ENCODE results near the gene UMPS.
"Not testable (repeated sequence)": the region's sequence is repeated elsewhere in the genome, so short reads cannot be mapped to it uniquely, and the experiment has no call there.

UMPS gene

DNA sequence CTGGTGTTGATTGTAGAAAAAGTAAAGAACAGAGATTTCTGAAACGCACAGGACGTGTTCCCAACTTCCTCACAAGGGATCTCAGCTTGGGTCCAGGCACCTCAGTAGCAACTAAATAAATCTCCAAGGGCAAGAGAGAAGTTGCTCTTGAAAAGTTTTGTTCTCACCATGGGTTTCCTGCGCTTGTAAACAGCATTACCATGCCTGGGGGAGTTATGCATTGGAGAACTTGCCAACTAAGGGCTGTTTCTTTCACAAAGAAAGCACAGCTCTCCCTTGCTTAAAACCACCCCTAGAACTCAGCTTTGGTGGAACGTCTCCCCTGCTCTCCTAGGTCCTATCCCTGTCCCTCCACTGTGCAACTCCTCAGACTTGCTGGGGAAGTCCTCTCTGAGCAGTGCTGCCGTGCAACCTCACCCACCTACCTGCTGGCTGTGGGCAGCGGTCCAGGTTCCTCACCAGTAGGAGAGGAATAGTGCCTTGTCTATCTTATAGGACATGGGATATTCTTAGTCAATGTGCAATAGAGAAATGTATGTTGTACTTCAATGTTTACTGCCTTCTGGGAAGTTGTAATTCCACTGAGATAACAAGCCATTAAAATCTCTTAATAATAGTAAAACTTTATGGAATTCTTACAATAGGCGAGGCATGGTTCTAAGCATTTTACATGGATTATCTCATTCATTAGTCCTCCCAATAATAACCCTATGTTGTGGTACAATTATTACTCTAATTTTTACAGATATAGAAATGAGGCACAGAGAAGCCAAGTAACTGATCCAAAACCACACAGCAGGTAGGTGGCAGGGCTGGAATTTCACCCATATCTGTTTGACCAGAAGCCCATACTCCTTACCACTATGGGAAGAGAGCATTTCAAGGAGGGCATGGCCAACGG is 51.5 kb downstream of the UMPS start:
- no peak for DNase-seq

DNA sequence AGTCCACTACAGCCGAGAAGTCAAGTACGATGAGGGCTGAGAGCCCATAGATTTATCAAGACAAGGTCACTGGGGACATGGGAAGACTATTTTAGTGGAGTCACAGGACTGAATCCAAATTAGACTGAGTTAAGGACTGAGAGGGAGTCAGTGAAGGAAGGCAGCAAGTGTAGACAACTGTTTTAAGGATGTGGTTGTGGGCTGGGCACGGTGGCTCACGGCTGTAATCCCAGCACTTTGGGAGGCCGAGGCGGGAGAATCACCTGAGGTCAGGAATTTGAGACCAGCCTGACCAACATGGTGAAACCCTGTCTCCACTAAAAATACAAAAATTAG is 52.1 kb downstream of the UMPS start:
- not testable (repeated sequence) for DNase-seq

DNA sequence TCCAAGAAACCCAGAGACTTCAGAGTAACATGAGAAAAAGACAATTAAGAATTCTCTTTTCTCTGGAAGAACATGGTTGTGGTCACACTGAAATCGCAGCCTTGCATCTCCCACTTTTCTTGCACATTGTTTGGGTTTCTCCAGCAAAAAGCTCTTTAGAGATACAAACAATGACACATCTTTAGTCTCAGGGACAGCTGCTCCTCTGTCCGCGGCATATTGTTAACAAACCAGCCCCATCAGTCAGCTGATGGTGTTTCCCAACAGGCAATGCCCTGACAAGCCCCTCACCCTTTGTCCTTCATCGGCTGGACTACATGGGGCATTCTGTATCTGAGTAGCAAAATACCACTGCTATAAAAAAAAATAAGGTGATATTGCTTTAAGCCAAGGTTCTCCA is 53.4 kb downstream of the UMPS start:
- DNase-seq: no peak

DNA sequence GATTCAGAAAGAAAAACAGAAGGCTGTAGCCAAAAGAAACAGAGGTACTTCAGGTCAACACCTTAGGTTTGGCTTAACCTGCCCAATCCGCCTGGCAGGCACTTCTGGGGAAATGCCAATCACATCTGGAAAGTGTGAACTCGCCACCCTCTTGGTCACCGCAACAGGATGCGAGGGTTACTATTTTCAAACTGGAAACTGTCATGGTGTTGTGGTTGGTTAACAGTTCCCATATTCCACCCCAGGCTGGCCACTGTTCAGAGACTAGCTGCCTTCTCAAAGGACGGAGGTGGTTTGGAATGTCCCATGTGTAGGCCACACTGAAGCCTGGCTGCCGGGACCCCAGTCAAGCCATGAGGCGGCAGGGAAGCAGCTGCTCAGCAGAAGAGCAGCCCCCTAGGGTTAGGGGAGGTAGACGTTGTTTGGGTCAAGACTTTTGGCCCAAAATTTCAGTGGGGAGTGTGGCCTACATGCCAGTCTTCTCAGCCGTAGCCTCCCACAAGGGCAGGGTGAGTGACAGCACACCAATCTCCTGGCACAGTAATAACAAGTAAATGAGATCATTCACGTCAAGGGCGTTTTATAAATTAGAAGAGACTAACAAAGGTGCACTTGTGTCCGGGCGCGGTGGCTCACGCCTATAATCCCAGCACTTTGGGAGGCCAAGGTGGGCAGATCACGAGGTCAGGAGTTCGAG is 54.6 kb downstream of the UMPS start:
- DNase-seq: no peak

DNA sequence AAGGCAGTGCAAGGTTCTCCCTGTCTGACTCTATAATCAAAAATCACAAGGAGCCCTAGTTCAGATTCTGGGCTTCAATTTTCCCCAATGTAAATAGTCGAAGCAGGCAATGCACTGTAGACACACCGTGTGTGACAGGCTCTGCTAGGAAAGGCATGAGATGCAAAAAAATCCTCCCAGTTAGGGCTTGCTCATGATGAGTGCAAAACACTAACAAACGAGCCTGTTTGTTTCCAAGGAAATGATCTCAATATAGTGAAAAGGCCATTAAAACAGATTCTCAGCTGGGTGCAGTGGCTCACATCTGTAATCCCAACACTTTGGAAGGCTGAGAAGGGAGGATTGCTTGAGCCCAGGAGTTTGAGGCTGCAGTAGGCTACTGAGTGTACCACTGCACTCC is 55.7 kb downstream of the UMPS start:
- DNase-seq: no peak

DNA sequence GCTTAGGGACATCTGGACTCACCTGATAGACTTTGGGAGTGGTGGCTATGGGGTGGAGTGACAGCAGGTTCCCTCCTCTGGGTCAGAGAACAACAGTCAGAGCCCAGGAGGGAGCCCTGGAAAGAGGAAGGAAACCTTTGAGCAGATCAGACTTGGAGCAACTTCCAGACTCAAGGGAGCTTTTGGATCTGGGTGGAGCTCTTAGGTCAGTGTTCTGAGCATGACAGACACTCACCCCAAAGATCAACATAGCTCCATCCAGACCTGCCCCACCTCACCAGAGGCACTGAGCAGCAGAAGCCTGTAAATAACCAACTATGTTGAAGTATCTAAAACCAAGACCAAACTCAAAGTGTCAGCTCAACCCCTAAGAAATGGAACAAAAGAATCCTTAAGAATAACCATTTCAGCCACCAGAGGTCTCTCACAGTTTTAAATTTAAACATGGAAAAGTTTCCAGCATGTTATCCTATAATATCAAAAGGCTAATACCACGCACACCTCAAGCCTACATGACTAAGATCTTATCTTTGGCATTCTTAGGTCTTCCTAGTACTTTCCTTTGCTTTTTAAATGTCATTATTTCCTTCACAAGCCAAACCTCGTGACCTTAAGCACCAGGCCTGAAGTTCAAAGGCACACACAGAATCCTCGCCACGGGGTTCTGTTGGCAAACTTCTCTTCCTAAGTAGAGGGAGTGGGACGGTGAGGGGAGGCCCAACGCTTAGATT is 56.4 kb downstream of the UMPS start:
- no peak for DNase-seq

DNA sequence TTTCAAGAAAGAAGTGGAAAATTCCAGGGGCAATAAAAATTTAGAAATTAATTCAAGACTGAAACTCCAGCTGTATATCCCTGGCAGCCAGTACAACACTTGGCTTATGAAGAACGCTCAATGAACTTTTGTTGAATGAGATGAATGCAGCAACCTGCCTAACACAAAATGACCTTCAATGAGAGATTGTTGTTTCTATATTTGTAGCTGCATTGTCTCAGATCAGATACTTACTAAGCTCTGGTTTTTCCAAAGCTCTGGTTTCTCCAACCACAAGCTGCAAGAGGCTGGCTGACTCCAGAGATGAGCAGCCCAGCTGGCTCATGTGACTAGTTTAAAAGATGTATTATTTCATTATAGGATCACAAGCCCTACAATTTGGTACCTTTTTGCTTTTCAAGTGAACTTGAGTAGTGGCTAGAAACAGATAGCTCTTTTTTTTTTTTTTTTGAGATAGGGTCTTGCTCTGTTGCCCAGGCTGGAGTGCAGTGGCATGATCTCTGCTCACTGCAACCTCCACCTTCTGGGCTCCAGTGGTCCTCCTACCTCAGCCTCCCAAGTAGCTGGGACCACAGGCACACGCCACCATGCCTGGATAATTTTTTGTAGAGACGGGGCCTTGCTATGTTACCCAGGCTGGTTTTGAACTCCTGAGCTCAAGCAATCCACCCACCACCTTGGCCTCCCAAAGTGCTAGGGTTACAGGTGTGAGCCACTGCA is 57.4 kb downstream of the UMPS start:
- DNase-seq: no peak

DNA sequence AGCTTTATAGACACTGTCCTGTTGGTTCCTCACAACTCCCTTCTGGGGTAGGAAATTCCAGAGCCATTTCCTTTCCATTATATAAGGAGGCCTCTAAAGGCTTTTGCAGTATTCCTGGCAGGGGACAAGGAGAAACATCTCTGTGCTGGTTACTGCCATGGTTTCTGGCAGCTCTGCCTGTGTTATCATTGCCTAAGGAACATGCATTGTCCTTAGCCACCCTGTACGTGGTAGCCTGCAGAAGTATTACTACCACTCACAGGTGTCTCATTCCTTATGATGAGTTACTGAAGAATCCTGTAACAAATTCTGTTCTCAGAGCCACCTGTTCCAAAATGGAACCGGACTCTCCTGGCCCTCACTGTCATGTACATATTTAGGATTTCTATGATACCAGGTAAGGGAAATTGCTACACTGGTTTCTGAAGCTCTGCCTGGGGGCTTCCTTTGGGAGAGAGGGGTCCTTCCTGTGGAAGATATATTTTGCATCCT is 58.0 kb downstream of the UMPS start:
- DNase-seq: no peak

DNA sequence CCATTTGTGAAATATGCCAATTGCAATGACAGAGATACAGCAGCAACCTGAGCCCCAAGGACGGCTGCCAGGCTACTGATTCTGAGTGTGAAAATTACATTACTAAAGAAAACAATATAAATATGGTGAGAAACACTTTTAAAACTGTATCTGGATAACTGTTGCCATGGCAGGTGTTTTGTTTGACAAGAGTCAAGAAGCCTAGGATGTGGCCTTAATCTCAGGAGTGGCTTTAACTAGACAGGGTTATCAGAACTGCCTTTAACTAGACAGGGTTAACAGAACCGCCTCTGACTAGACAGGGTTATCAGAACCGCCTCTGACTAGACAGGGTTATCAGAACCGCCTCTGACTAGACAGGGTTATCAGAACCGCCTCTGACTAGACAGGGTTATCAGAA is 58.9 kb downstream of the UMPS start:
- DNase-seq: not testable (repeated sequence)

DNA sequence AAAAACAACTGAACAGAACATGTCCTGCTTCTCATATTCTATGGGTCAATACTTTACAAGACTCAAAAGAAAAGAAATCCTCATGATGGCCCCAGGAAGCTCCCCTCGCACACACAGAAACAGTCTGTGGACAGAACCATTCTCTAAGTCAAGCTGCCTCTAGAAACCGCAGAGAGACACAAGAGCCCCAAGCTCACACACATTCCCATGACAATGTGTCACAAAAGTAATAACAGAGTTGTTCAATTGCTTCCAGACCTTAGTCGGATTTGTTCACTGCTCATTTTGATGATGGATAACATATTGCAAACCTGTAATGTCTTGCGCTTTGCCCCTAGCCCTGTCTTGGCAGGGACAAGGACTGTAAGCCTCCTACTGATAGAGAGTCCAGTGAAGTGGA is 60.9 kb downstream of the UMPS start:
- no peak for DNase-seq

DNA sequence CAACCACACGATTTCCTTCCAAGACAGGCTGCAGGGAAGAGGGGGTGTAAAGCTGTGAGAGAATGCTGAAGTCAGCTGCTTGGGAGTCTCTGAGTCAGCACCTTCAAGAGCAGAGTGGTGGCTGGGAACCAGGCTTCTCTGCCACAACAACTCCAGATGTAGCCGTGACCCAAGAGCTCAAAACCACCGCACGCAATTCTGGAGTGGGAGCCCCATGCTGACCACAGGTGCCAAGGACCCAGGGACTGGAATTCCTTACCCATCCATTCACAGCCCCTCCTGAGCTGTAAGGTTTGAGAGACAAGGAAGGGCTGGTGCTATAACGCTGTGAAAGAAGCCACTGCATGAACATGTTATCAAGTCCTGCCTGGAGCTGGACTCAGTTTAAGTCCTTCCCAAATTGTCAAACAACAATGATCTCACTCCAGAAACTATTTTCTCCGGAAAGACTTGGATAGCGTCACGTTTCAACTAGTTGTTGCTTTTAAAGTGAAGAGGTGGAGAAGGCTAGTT is 61.4 kb downstream of the UMPS start:
- DNase-seq: no peak

DNA sequence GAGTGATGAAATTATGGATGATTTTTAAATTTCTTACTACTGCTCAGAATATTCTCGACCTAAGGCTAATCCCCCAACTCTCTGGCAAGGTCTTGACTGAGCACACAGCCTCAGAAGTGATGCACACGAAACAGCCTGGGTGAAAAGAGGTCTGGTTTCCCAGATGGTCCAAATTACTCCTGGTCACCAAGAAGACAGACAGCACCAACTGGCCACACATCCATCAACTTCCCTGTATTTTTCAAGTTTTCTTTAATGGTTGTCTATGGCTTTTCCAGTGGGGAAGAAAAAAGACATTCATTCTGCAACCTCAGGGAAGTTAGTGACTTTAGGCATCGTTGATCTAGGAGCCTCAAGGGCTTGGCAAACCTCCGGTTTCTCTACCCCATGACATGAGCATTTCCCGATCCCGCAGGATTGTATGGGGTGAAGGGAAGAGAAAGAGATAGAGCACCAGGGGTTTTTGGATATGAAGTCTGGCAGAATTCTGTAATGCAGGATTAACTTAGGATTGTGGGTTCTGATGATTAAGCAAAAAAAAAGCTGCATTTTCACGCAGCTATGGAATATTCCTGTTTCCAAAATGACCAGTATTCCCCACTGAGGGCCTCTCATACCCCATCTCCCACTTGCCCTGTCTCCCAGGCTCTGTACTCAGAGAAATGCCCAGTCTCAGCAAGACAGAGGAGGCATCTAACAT is 62.2 kb downstream of the UMPS start:
- no peak for DNase-seq

DNA sequence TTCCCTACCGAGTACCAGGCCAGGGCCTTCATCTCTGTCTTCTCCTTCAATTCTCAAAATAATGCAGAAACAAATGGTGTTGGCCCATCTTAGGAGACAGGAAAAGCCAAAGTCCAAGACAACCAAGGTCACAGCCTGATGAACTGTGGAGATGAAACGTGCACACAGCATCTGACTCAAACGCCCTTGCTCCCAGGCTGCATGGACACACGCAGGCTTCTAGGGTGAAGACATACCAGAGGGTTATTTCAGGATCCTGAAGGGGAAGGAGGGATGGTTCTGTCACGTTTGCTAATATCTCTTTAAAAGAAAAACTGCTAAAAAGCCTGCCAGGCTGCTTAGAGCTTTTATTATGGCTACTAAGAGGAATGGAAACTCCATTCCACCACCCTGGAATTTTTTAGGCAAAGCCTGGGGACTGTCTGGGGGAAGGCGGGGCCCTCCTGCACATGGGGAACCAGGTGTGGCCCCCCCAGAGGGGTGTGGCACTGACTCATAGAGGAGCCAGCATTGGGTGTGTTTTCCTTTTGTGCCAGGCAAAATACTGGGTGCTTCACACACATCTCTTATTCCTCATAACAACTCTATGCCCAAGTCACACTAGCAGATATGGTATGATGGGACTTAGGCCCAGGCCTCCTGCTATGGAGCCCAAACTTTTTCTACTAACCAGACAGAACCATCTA is 62.9 kb downstream of the UMPS start:
- no peak for DNase-seq

DNA sequence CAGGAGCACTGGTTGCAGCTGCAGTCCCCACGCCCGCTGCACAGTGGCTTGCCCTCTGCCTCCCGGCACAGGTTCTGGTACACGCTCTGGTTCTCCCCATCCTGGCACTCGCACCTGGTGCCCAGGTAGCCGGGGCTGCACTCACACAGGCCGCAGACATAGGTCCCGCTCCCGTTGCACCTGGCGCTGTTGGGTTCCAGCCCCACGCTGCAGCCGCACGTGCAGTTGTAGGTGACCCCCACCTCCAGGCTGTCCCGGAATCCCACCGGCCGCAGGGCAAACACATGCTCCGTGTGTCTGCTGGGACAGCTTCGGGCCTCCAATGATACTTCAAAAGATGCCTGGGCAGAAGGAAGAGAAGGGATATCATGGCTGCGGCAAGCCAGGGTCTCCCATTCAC is 66.2 kb downstream of the UMPS start:
- DNase-seq: no peak

DNA sequence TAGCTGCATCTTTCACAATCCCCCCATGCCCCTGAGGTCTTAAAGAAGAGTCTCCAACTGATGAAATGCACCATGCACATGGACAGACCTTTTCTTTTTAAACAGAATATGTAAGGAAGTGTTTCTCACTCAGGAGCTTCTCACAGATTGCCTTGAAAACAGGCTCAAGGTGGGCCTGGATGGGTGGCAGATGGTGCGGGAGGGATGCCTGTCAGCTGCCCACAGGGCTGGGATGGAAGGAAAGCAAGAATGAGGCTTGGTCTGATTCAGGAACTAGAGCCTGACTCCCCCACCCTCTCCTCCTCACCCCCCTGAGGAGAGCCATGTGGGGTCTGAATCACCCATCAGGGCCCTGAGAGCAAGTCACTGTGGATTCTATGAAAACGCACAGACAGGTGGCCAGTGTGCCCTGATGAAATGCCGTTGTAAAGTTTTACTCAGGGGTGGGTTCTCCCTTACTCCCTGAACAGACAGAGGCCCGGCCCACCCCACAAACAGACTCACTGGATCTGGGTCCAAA is 67.2 kb downstream of the UMPS start:
- no peak for DNase-seq

Measured in activated naive CD4-positive, alpha-beta T cell treated with anti-CD3 and anti-CD28 coated beads, Interleukin-2, amount 50 U/mL, for 16 hours (primary cell).